B cell (primary cell): ENCODE data around the gene H6PD. TPM values are rescaled to one million over a fixed set of nuclear protein-coding genes. Genes with fewer than 3 reads are reported as not detected.

ENCODE experiments used
- ATAC-seq: fragments of 200-7000 bp; cut with Tn5 transposase; one replicate; pipeline ENCODE4 v1.10.0; 2021; ENCODE audit warnings: low read depth, mild to moderate bottlenecking, moderate number of reproducible peaks, moderate library complexity
- CTCF ChIA-PET: fragments of 350-600 bp; sonication (Branson Sonifier 250); formaldehyde crosslinking; loops from one replicate; lab custom pipeline; 2021; ENCODE audit warnings: antibody characterized with exemption, inconsistent platforms; lab: Charles Lee
- POLR2A ChIA-PET: fragments of 350-600 bp; sonication (Branson Sonifier 250); formaldehyde crosslinking; loops from one replicate; lab custom pipeline; 2021; ENCODE audit warnings: antibody characterized with exemption; lab: Charles Lee
- DNase-seq: peaks from one replicate; pipeline ENCODE4 v3.0.0; 2013
- H2AFZ ChIP-seq: 2 replicates; pipeline ENCODE4 v1.6.1; 2012; ENCODE audit warnings: mild to moderate bottlenecking, low read depth, low read length; ENCODE audit not compliant: insufficient read depth, poor library complexity, severe bottlenecking
- H3K27ac ChIP-seq, 2 donors: 1 replicate in 1 of 2; 2 replicates in 1 of 2; pipeline ENCODE4 v1.5.1; 2012 to 2013; ENCODE audit warnings: low read length in 2 of 2, mild to moderate bottlenecking in 2 of 2, moderate library complexity in 1 of 2
- H3K27me3 ChIP-seq, 4 experiments: fragments of 200-600 bp in 1 of 4; sonication (generic) in 1 of 4; replicated peaks in 1 of 4; 1 replicate in 2 of 4; 2 replicates in 2 of 4; pipeline versions ENCODE4 v1.6.1 to v1.7.0; 2013 to 2016; ENCODE audit warnings: low read length in 3 of 4, mild to moderate bottlenecking in 2 of 4, mixed read lengths in 1 of 4, moderate library complexity in 1 of 4; ENCODE audit not compliant: insufficient read depth in 4 of 4, control insufficient read depth in 3 of 4; ENCODE audit errors: control extremely low read depth in 1 of 4
- H3K36me3 ChIP-seq, 2 experiments: replicated peaks in 1 of 2; 1 replicate in 1 of 2; 2 replicates in 1 of 2; pipeline versions ENCODE4 v1.6.1 to v1.7.1; 2013; ENCODE audit warnings: low read length in 1 of 2; ENCODE audit not compliant: insufficient read depth in 2 of 2, control insufficient read depth in 1 of 2; ENCODE audit errors: control extremely low read depth in 1 of 2, extremely low read depth in 1 of 2
- H3K4me1 ChIP-seq, 2 donors: fragments of 200-600 bp in 1 of 2; sonication (generic) in 1 of 2; 1 replicate in 1 of 2; 2 replicates in 1 of 2; pipeline versions ENCODE4 v1.5.1 to v1.6.1; 2013 to 2017; ENCODE audit warnings: low read length in 2 of 2; ENCODE audit not compliant: control insufficient read depth in 2 of 2, insufficient read depth in 2 of 2
- H3K4me2 ChIP-seq: replicated peaks from 2 replicates; pipeline ENCODE3; 2012; ENCODE audit warnings: mild to moderate bottlenecking, low read depth, low read length; ENCODE audit not compliant: poor library complexity, severe bottlenecking
- H3K4me3 ChIP-seq, 5 experiments: fragments of 200-600 bp in 1 of 5; sonication (generic) in 1 of 5; 1 replicate in 3 of 5; 2 replicates in 2 of 5; pipeline versions ENCODE4 v1.5.1 to v1.7.0; 2011 to 2016; ENCODE audit warnings: low read length in 4 of 5, mild to moderate bottlenecking in 4 of 5, low read depth in 2 of 5, control low read depth in 1 of 5, moderate library complexity in 1 of 5; ENCODE audit not compliant: insufficient read depth in 1 of 5; ENCODE audit errors: control extremely low read depth in 1 of 5, extremely low read depth in 1 of 5
- H3K79me2 ChIP-seq: fragments of 200-600 bp; sonication (generic); one replicate; pipeline ENCODE4 v1.6.0; 2016; ENCODE audit warnings: low read length; ENCODE audit not compliant: control insufficient read depth, insufficient read depth
- H3K9ac ChIP-seq: fragments of 200-600 bp; sonication (generic); 2 replicates; pipeline ENCODE4 v1.6.1; 2017; ENCODE audit warnings: mild to moderate bottlenecking, low read length, moderate library complexity
- H3K9me3 ChIP-seq, 3 donors: one replicate each; pipeline versions ENCODE4 v1.6.1 to v1.7.1; 2013; ENCODE audit warnings: low read length in 2 of 3; ENCODE audit not compliant: control insufficient read depth in 2 of 3, insufficient read depth in 1 of 3; ENCODE audit errors: control extremely low read depth in 1 of 3
- H4K20me1 ChIP-seq: 2 replicates; pipeline ENCODE4 v1.6.0; 2012; ENCODE audit warnings: mild to moderate bottlenecking, low read length; ENCODE audit not compliant: insufficient read depth, control insufficient read depth, poor library complexity, severe bottlenecking
- H3K27ac Mint-ChIP-seq: one replicate; pipeline ENCODE4 v1.8.0; 2021; ENCODE audit warnings: mixed read lengths
- H3K27me3 Mint-ChIP-seq: one replicate; pipeline ENCODE4 v1.8.0; 2021; ENCODE audit warnings: mixed read lengths
- H3K4me1 Mint-ChIP-seq: one replicate; pipeline ENCODE4 v1.8.0; 2021; ENCODE audit warnings: mixed read lengths
- H3K4me3 Mint-ChIP-seq: one replicate; pipeline ENCODE4 v1.8.0; 2021; ENCODE audit warnings: mixed read lengths
- H3K9me3 Mint-ChIP-seq: one replicate; pipeline ENCODE4 v1.8.0; 2022; ENCODE audit warnings: mixed read lengths; ENCODE audit not compliant: insufficient read depth
- CTCF ChIP-seq: fragments of 200-600 bp; IDR thresholded peaks from one replicate; pipeline ENCODE4 v1.8.0; 2022; ENCODE audit warnings: antibody characterized with exemption, mild to moderate bottlenecking
- EZH2 ChIP-seq: IDR thresholded peaks from 2 replicates; pipeline ENCODE4 v1.6.1; 2012; ENCODE audit warnings: borderline replicate concordance, low read depth, mild to moderate bottlenecking, moderate library complexity, low read length; ENCODE audit not compliant: insufficient read depth, poor library complexity, severe bottlenecking
- WGBS: methylation state at CpG from one replicate; pipeline ENCODE4 v1.1.5; 2013; ENCODE audit warnings: missing lambda C conversion rate; ENCODE audit not compliant: insufficient coverage; 5-methylcytosine and 5-hydroxymethylcytosine counted together
- intact Hi-C: fragments of 100-400 bp; cut with micrococcal nuclease; formaldehyde crosslinking; loops from one replicate; pipeline ENCODE4 v1.10.0; 2022
- polyA plus RNA-seq: library from polyadenylated mRNA; depleted of rRNA; stranded (reverse); fragments of >200 nt; gene quantifications from 2 replicates; pipeline ENCODE4 v1.2.3, GENCODE V29; 2012
- total RNA-seq, 2 donors: library from RNA; stranded (reverse); fragments of 120-200 nt in 1 of 2; gene quantifications; 1 replicate in 1 of 2; 2 replicates in 1 of 2; pipeline versions ENCODE4 v1.2.3 to v1.2.4, GENCODE V29; 2013 to 2022

The H6PD gene
- total and polyA plus RNA-seq, 2 donors (not counting 1 experiment from before 2014, with no cell fraction given): 11.3 to 30.2 TPM

- Histone ChIP-seq H3K4me2 (no peak overlapping the region), H3K36me3 (no peaks in the 10 kb centered on the region), H3K9ac (no peak overlapping the region), H4K20me1 (no peaks in the 10 kb centered on the region), H3K4me3 (no peak overlapping the region), H3K9me3 (no peaks in the 10 kb centered on the region), H3K4me1 (peaks cover 15 to 28% of the 10 kb centered on the region in 2 donors), H3K27ac (no peak overlapping the region), H2AFZ (no peak overlapping the region), H3K27me3 (no peaks in the 10 kb centered on the region), H3K79me2 (peaks cover 87% of the 10 kb centered on the region)
- ATAC-seq: no peak
- POLR2A ChIA-PET: no interaction called here
- Mint-ChIP-seq H3K4me1 (peaks cover 42% of the 10 kb centered on the region), H3K27me3 (no peaks in the 10 kb centered on the region), H3K27ac (no peak overlapping the region), H3K4me3 (no peak overlapping the region), H3K9me3 (no peaks in the 10 kb centered on the region)
- WGBS: 98% methylated on average over 6 of the region's 6 CpGs
- no peak for TF ChIP-seq CTCF
- TF ChIP-seq EZH2: no peak
- CTCF ChIA-PET: no interaction called here
- DNase-seq: no peak
- intact Hi-C loops: no loop called here
Observed at GRCh38 chr1:9303916-9304315, 69.3 kb downstream of the H6PD start.

- Histone ChIP-seq H3K4me2 (no peak overlapping the region), H3K9ac (no peak overlapping the region), H3K27me3 (no peaks in the 10 kb centered on the region), H3K79me2 (peaks cover 91% of the 10 kb centered on the region), H2AFZ (no peak overlapping the region), H4K20me1 (no peaks in the 10 kb centered on the region), H3K27ac (no peak overlapping the region), H3K9me3 (no peaks in the 10 kb centered on the region), H3K36me3 (no peaks in the 10 kb centered on the region), H3K4me1 (peaks cover 15 to 28% of the 10 kb centered on the region in 2 donors), H3K4me3 (no peak overlapping the region)
- TF ChIP-seq EZH2 (no peak), CTCF (no peak)
- Mint-ChIP-seq H3K27me3 (no peaks in the 10 kb centered on the region), H3K4me3 (no peak overlapping the region), H3K9me3 (no peaks in the 10 kb centered on the region), H3K4me1 (peaks cover 44% of the 10 kb centered on the region), H3K27ac (no peak overlapping the region)
- CTCF ChIA-PET: interaction anchor here (1.0 kb wide), 1 partner anchor 150 kb away, joined by 3 read pairs; no protein-coding TSS in a partner anchor
- POLR2A ChIA-PET: no interaction called here
- intact Hi-C loops: no loop called here
- DNase-seq (no peak), ATAC-seq (peak; percentile 10)
- WGBS: 82% methylated on average over 9 of the region's 14 CpGs
Observed at GRCh38 chr1:9305216-9305615, 70.6 kb downstream of the H6PD start.
